ENCODE results near the gene RNF157. TPM values are rescaled to one million over a fixed set of nuclear protein-coding genes. Genes with fewer than 3 reads are reported as not detected.
A peak's percentile ranks its signal among the peaks of the same experiment; 100 is the strongest.

Gene RNF157
- total and polyA plus RNA-seq, 9 of the 15 experiments (the other 6 are each of a cell fraction or from before 2014, with no cell fraction given): 8.1 to 31.7 (median 20.8) TPM

DNA sequence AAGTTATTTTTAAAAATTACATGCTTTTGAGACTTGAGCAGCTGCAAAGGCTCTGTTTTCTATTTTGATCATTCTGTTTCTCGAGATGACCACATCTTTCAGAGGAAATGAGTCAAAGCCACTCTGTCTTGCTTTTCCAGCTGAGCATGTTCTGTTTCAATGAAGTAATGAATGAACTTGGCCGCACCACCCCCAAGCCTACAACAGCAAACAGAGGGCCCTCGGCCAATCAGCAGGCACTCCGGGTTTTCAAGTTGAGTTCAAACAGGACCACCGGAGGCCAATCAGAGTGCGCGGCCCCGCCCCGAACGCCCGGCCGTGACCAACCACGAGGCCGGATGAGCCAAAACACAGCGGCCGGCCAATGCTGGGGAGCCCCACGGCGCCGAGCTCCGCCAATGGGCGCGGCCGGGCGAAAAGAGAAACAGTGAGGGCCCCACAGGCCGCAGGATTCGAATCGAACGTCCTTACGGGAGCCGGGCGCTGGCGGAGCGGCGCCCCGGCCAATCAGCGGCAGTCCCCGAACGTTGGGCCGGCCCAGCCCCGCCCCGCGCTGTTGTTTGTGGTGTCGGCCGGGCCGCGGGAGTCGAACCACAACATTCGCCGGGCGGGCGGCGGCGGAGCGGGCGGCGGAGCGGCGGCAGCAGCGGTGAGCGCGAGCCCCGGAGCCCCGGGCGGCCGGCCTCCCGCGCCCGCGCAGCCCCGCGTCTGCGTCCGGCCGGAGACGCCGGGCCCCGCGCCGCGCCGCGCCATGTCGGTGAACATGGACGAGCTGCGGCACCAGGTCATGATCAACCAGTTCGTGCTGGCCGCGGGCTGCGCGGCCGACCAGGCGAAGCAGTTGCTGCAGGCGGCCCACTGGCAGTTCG lies 24.7 kb upstream of the RNF157 start, which contains the start of gene UBALD2 (continued):
- TF ChIP-seq, protein P1, sequence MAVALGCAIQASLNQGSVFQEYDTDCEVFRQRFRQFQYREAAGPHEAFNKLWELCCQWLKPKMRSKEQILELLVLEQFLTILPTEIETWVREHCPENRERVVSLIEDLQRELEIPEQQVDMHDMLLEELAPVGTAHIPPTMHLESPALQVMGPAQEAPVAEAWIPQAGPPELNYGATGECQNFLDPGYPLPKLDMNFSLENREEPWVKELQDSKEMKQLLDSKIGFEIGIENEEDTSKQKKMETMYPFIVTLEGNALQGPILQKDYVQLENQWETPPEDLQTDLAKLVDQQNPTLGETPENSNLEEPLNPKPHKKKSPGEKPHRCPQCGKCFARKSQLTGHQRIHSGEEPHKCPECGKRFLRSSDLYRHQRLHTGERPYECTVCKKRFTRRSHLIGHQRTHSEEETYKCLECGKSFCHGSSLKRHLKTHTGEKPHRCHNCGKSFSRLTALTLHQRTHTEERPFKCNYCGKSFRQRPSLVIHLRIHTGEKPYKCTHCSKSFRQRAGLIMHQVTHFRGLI (CRISPR knock-in tag; IDR thresholded peaks at IDR 0.05): peak; percentile 59; the same call in 1 of the 2 replicates
- TF ChIP-seq HNRNPLL (IDR thresholded peaks at IDR 0.05; ENCODE audit: low read depth, low read length, poor library complexity, severe bottlenecking) (peak; percentile 74), FOXK2 (conservative IDR thresholded peaks at IDR 0.05 in 1 of 2, IDR thresholded peaks at IDR 0.05 in 1 of 2; ENCODE audit: low read depth in 2 of 2) (peak; percentile 91 to 92), TEAD2 (tag; IDR thresholded peaks at IDR 0.05) (no peak), NCOA1 (IDR thresholded peaks at IDR 0.05; ENCODE audit: low read depth) (0 out of 2 replicates have a peak, but pooled peaks have one; percentile 25), FOXJ2 (tag; IDR thresholded peaks at IDR 0.05) (peak; percentile 85), CEBPB (tag; IDR thresholded peaks at IDR 0.05) (no peak), ZNF175 (CRISPR knock-in tag; IDR thresholded peaks at IDR 0.05; ENCODE audit: low read depth) (peak; percentile 94), L3MBTL2 (IDR thresholded peaks at IDR 0.05) (peak; percentile 70), SMARCE1 (IDR thresholded peaks at IDR 0.05) (0 out of 2 replicates have a peak, but pooled peaks have one; percentile 34), LEF1 (IDR thresholded peaks at IDR 0.05) (peak; percentile 75; the same call in 1 of the 2 replicates), U2AF1 (optimal IDR thresholded peaks at IDR 0.05; ENCODE audit: low read depth, low read length) (peak; percentile 28), ZNF644 (tag; IDR thresholded peaks at IDR 0.05; ENCODE audit: low read depth) (peak; percentile 81; the same call in 1 of the 2 replicates), RBFOX2 (IDR thresholded peaks at IDR 0.05; ENCODE audit: low read depth, low read length) (peak; percentile 88)
- TF ChIP-seq, protein P2, sequence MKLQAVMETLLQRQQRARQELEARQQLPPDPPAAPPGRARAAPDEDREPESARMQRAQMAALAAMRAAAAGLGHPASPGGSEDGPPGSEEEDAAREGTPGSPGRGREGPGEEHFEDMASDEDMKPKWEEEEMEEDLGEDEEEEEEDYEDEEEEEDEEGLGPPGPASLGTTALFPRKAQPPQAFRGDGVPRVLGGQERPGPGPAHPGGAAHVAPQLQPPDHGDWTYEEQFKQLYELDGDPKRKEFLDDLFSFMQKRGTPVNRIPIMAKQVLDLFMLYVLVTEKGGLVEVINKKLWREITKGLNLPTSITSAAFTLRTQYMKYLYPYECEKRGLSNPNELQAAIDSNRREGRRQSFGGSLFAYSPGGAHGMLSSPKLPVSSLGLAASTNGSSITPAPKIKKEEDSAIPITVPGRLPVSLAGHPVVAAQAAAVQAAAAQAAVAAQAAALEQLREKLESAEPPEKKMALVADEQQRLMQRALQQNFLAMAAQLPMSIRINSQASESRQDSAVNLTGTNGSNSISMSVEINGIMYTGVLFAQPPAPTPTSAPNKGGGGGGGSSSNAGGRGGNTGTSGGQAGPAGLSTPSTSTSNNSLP (IDR thresholded peaks at IDR 0.05; ENCODE audit: borderline replicate concordance, low read depth, low read length): no peak
- TF ChIP-seq, protein P3, sequence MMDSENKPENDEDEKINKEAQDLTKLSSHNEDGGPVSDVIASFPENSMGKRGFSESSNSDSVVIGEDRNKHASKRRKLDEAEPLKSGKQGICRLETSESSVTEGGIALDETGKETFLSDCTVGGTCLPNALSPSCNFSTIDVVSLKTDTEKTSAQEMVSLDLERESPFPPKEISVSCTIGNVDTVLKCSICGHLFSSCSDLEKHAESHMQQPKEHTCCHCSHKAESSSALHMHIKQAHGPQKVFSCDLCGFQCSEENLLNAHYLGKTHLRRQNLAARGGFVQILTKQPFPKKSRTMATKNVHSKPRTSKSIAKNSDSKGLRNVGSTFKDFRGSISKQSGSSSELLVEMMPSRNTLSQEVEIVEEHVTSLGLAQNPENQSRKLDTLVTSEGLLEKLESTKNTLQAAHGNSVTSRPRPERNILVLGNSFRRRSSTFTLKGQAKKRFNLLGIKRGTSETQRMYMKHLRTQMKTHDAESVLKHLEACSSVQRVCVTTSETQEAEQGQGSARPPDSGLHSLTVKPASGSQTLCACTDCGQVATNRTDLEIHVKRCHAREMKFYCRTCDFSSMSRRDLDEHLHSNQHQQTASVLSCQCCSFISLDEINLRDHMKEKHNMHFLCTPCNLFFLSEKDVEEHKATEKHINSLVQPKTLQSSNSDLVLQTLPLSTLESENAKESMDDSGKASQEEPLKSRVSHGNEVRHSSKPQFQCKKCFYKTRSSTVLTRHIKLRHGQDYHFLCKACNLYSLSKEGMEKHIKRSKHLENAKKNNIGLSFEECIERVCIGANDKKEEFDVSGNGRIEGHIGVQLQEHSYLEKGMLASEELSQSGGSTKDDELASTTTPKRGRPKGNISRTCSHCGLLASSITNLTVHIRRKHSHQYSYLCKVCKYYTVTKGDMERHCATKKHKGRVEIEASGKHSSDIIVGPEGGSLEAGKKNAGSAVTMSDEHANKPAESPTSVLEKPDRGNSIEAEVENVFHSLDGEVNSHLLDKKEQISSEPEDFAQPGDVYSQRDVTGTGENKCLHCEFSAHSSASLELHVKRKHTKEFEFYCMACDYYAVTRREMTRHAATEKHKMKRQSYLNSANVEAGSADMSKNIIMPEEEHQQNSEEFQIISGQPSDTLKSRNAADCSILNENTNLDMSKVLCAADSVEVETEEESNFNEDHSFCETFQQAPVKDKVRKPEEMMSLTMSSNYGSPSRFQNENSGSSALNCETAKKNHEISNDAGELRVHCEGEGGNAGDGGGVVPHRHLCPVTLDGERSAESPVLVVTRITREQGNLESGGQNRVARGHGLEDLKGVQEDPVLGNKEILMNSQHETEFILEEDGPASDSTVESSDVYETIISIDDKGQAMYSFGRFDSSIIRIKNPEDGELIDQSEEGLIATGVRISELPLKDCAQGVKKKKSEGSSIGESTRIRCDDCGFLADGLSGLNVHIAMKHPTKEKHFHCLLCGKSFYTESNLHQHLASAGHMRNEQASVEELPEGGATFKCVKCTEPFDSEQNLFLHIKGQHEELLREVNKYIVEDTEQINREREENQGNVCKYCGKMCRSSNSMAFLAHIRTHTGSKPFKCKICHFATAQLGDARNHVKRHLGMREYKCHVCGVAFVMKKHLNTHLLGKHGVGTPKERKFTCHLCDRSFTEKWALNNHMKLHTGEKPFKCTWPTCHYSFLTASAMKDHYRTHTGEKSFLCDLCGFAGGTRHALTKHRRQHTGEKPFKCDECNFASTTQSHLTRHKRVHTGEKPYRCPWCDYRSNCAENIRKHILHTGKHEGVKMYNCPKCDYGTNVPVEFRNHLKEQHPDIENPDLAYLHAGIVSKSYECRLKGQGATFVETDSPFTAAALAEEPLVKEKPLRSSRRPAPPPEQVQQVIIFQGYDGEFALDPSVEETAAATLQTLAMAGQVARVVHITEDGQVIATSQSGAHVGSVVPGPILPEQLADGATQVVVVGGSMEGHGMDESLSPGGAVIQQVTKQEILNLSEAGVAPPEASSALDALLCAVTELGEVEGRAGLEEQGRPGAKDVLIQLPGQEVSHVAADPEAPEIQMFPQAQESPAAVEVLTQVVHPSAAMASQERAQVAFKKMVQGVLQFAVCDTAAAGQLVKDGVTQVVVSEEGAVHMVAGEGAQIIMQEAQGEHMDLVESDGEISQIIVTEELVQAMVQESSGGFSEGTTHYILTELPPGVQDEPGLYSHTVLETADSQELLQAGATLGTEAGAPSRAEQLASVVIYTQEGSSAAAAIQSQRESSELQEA (IDR thresholded peaks at IDR 0.05; ENCODE audit: low read depth): peak; percentile 63; the same call in 1 of the 2 replicates
